ENCODE data around the gene MYL12A. TPM values are rescaled to one million over a fixed set of nuclear protein-coding genes. Genes with fewer than 3 reads are reported as not detected.
A peak's percentile ranks its signal among the peaks of the same experiment; 100 is the strongest.

MYL12A gene
- total and polyA plus RNA-seq, 2 of the 4 experiments (the other 2 are of a cell fraction), result 549 to 580 TPM

- peaks cover 4% of the 10 kb centered on the region; the same call in 1 of the 2 replicates for H3K9me3 ChIP-seq (ENCODE audit: control insufficient read depth, insufficient read depth, low read length)
- dilution Hi-C loops (cut with HindIII; ENCODE audit: low sequenced_read_pairs, unreplicated experiment) (no loop called here), intact Hi-C loops (cut with micrococcal nuclease) (loop anchor here (5.0 to 10.0 kb wide), 2 partner anchors 261 to 443 kb away; no protein-coding TSS in a partner anchor), in situ Hi-C loops (cut with MboI; ENCODE audit: low sequenced_read_pairs) (loop anchor here (5.0 kb wide), 1 partner anchor 311 kb away; no protein-coding TSS in a partner anchor)
- POLR2A ChIA-PET (ENCODE audit: unreplicated experiment), result interaction anchor here (0.7 to 0.8 kb wide), 2 partner anchors 13 to 376 kb away, joined by 3 read pairs; no protein-coding TSS in a partner anchor
- peak overlapping the region; percentile 96 for H3K23ac ChIP-seq (ENCODE audit: low read depth, low read length)
- TF ChIP-seq CHD1 (IDR thresholded peaks at IDR 0.05; ENCODE audit: low read depth, low read length) (peak; percentile 64), SMC3 (IDR thresholded peaks at IDR 0.05; ENCODE audit: low read depth, low read length) (no peak)
- peak overlapping the region; percentile 97 for H2BK5ac ChIP-seq (ENCODE audit: low read depth, low read length, poor library complexity, severe bottlenecking)
- peak overlapping the region; percentile 27; the same call in 1 of the 2 replicates for H2BK20ac ChIP-seq (ENCODE audit: low read depth, low read length)
- peak overlapping the region; percentile 94 for H3K14ac ChIP-seq (replicated peaks; ENCODE audit: low read depth, low read length)
- peak overlapping the region; percentile 100 for H3K18ac ChIP-seq (ENCODE audit: low read depth, low read length)
- peak overlapping the region; percentile 90 for H3K4me2 ChIP-seq (ENCODE audit: low read depth, low read length)
- 1% methylated on average over 12 of the region's 22 CpGs; no CpG with 5 or more reads in 1 of the 2 experiments for WGBS, 2 experiments (ENCODE audit: extremely low coverage in 2 of 2, insufficient read length in 1 of 2)
- H4K20me1 ChIP-seq (ENCODE audit: insufficient read depth, low read length), result peaks cover 22% of the 10 kb centered on the region
- peaks cover 8 to 23% of the 10 kb centered on the region in 2 experiments; a peak in 3 of 4 replicates for H3K79me1 ChIP-seq (ENCODE audit: low read depth in 1 of 2, low read length in 2 of 2)
- H4K8ac ChIP-seq (ENCODE audit: low read depth in 2 of 2, low read length in 2 of 2), result peak overlapping the region; percentile 81 to 98
- H2BK15ac ChIP-seq (ENCODE audit: low read depth, low read length), result peak overlapping the region; percentile 30; the same call in 1 of the 3 replicates
- ATAC-seq (ENCODE audit: low read depth) (peak; percentile 1), DNase-seq (peak; percentile 59)
- no peaks in the 10 kb centered on the region for H3K9me1 ChIP-seq (ENCODE audit: insufficient read depth, low read length)
- peak overlapping the region; percentile 100 for H3K9ac ChIP-seq (ENCODE audit: low read depth, low read length)
- peak overlapping the region; percentile 97 for H3K27ac ChIP-seq (ENCODE audit: insufficient read depth, low read length)
- H2BK120ac ChIP-seq (ENCODE audit: low read depth, low read length), result peak overlapping the region; percentile 99
- no peaks in the 10 kb centered on the region for H3K27me3 ChIP-seq (ENCODE audit: control insufficient read depth, insufficient read depth, low read length)
- peaks cover 6% of the 10 kb centered on the region; the same call in 1 of the 2 replicates for H3K4me1 ChIP-seq (ENCODE audit: control insufficient read depth, insufficient read depth, low read length)
- H2AFZ ChIP-seq (replicated peaks; ENCODE audit: low read length, poor library complexity), result peak overlapping the region; percentile 90
- CTCF ChIA-PET, result interaction anchor here (0.6 to 0.9 kb wide), 3 partner anchors 68 to 658 kb away, joined by 3 to 6 read pairs (median 4); no protein-coding TSS in a partner anchor
- peak overlapping the region; percentile 95 for H2AK5ac ChIP-seq (ENCODE audit: low read depth, low read length)
- H3K36me3 ChIP-seq (ENCODE audit: control insufficient read depth, insufficient read depth, low read length), result peaks cover 5% of the 10 kb centered on the region
- peak overlapping the region; percentile 98 for H2AK9ac ChIP-seq (replicated peaks; ENCODE audit: low read depth, low read length, poor library complexity)
- BruUV-seq (replicated peaks), result no TSS peak
- H3K4ac ChIP-seq (ENCODE audit: low read depth, low read length), result peak overlapping the region; percentile 95
- H3K4me3 ChIP-seq (ENCODE audit: insufficient read depth, low read depth, low read length), result peak overlapping the region; percentile 84
- peak overlapping the region; percentile 99 for H4K5ac ChIP-seq (ENCODE audit: low read depth, low read length)
- peak overlapping the region; percentile 97 for H4K91ac ChIP-seq (ENCODE audit: insufficient read depth, low read depth, low read length)
- peak overlapping the region; percentile 100 for H3K56ac ChIP-seq (ENCODE audit: extremely low read depth, insufficient read depth, low read length)
These were observed 559 bp downstream of the MYL12A start for GRCh38 chr18:3248062-3248657.

Data from IMR-90 (cell line).